Measurements from ENCODE around the gene SGCD. TPM values are rescaled to one million over a fixed set of nuclear protein-coding genes. Genes with fewer than 3 reads are reported as not detected.

The SGCD gene
- total RNA-seq, 8 experiments from 2014 or later = 0.29 to 56.2 (median 7.9) TPM

GRCh38 chr5:156394642-156395305 is 67.8 kb downstream of the SGCD start:
- peak in 6 of 8 experiments; percentile 44 to 78 (median 64) for ATAC-seq (replicated peaks in 6 of 8)
- no peak overlapping the region for H3K4me3 ChIP-seq
- H3K27ac ChIP-seq = no peak overlapping the region
- H3K4me1 ChIP-seq (replicated peaks in 1 of 2) = peaks cover 17 to 24% of the 10 kb centered on the region in 2 donors
- in situ Hi-C loops (cut with MboI; ENCODE audit: low pct_unique_long_range_greater_than_20kb in 2 of 9, low sequenced_read_pairs in 9 of 9, unreplicated experiment in 9 of 9) = no loop called here
- 36 to 93% (median 81%) methylated on average over 4 to 6 of the region's 6 CpGs; no CpG with 5 or more reads in 1 of the 10 experiments for WGBS, 10 experiments

GRCh38 chr5:156395306-156395675 is 68.3 kb downstream of the SGCD start:
- WGBS, 10 experiments = 0 to 83% (median 67%) methylated on average over 1 to 2 of the region's 2 CpGs; no CpG with 5 or more reads in 2 of the 10 experiments
- no peak overlapping the region for H3K27ac ChIP-seq
- in situ Hi-C loops (cut with MboI; ENCODE audit: low pct_unique_long_range_greater_than_20kb in 2 of 9, low sequenced_read_pairs in 9 of 9, unreplicated experiment in 9 of 9) = no loop called here
- no peak for ATAC-seq (replicated peaks in 6 of 8)
- peaks cover 17 to 25% of the 10 kb centered on the region in 2 donors for H3K4me1 ChIP-seq (replicated peaks in 1 of 2)
- no peak overlapping the region for H3K4me3 ChIP-seq

GRCh38 chr5:156396063-156396829 is 69.3 kb downstream of the SGCD start:
- H3K27ac ChIP-seq = no peak overlapping the region
- H3K4me1 ChIP-seq (replicated peaks in 1 of 2) = peaks cover 17 to 25% of the 10 kb centered on the region in 2 donors
- no peak overlapping the region for H3K4me3 ChIP-seq
- 20 to 92% (median 74%) methylated on average over 3 to 10 of the region's 11 CpGs for WGBS, 10 experiments
- in situ Hi-C loops (cut with MboI; ENCODE audit: low pct_unique_long_range_greater_than_20kb in 2 of 9, low sequenced_read_pairs in 9 of 9, unreplicated experiment in 9 of 9) = no loop called here
- ATAC-seq (replicated peaks in 6 of 8) = peak in 3 of 8 experiments; percentile 14 to 63 (median 34)

GRCh38 chr5:156396830-156397081 is 69.8 kb downstream of the SGCD start:
- Histone ChIP-seq H3K27ac (no peak overlapping the region), H3K4me3 (no peak overlapping the region), H3K4me1 (replicated peaks in 1 of 2) (peaks cover 17 to 25% of the 10 kb centered on the region in 2 donors)
- 50 to 100% (median 89%) methylated on average over 1 to 2 of the region's 2 CpGs; no CpG with 5 or more reads in 5 of the 10 experiments for WGBS, 10 experiments
- in situ Hi-C loops (cut with MboI; ENCODE audit: low pct_unique_long_range_greater_than_20kb in 2 of 9, low sequenced_read_pairs in 9 of 9, unreplicated experiment in 9 of 9) = no loop called here
- ATAC-seq (replicated peaks in 6 of 8) = peak in 1 of 8 experiments; percentile 29

GRCh38 chr5:156399323-156399722 is 72.4 kb downstream of the SGCD start:
- ATAC-seq (replicated peaks in 6 of 8) = no peak
- in situ Hi-C loops (cut with MboI; ENCODE audit: low pct_unique_long_range_greater_than_20kb in 2 of 9, low sequenced_read_pairs in 9 of 9, unreplicated experiment in 9 of 9) = no loop called here
- no peak overlapping the region for H3K27ac ChIP-seq
- peaks cover 23 to 33% of the 10 kb centered on the region in 2 donors for H3K4me1 ChIP-seq (replicated peaks in 1 of 2)
- 43 to 100% (median 90%) methylated on average over 1 to 2 of the region's 2 CpGs; no CpG with 5 or more reads in 1 of the 10 experiments for WGBS, 10 experiments
- no peak overlapping the region for H3K4me3 ChIP-seq

- no peak overlapping the region for H3K4me3 ChIP-seq
- in situ Hi-C loops (cut with MboI; ENCODE audit: low pct_unique_long_range_greater_than_20kb in 2 of 9, low sequenced_read_pairs in 9 of 9, unreplicated experiment in 9 of 9) = no loop called here
- ATAC-seq (replicated peaks in 6 of 8) = no peak
- no peak overlapping the region for H3K27ac ChIP-seq
- H3K4me1 ChIP-seq (replicated peaks in 1 of 2) = peaks cover 23 to 28% of the 10 kb centered on the region in 2 donors
Observed at GRCh38 chr5:156400231-156400986, 73.4 kb downstream of the SGCD start.

- Histone ChIP-seq H3K4me1 (replicated peaks in 1 of 2) (peaks cover 15 to 16% of the 10 kb centered on the region in 2 donors), H3K27ac (no peak overlapping the region), H3K4me3 (no peak overlapping the region)
- ATAC-seq (replicated peaks in 6 of 8) = peak in 1 of 8 experiments; percentile 1
- WGBS, 10 experiments = 43 to 100% (median 85%) methylated on average over 2 to 4 of the region's 4 CpGs; no CpG with 5 or more reads in 1 of the 10 experiments
- in situ Hi-C loops (cut with MboI; ENCODE audit: low pct_unique_long_range_greater_than_20kb in 2 of 9, low sequenced_read_pairs in 9 of 9, unreplicated experiment in 9 of 9) = no loop called here
Observed at GRCh38 chr5:156401804-156402203, 74.8 kb downstream of the SGCD start.

- ATAC-seq (replicated peaks in 6 of 8) = peak; percentile 76 to 95 (median 88)
- H3K27ac ChIP-seq = no peak overlapping the region
- in situ Hi-C loops (cut with MboI; ENCODE audit: low pct_unique_long_range_greater_than_20kb in 2 of 9, low sequenced_read_pairs in 9 of 9, unreplicated experiment in 9 of 9) = no loop called here
- 5 to 100% (median 51%) methylated on average over 1 to 8 of the region's 8 CpGs; no CpG with 5 or more reads in 1 of the 10 experiments for WGBS, 10 experiments
- no peak overlapping the region for H3K4me3 ChIP-seq
- peaks cover 13% of the 10 kb centered on the region in 2 donors for H3K4me1 ChIP-seq (replicated peaks in 1 of 2)
Observed at GRCh38 chr5:156402387-156402921, 75.5 kb downstream of the SGCD start.

- in situ Hi-C loops (cut with MboI; ENCODE audit: low pct_unique_long_range_greater_than_20kb in 2 of 9, low sequenced_read_pairs in 9 of 9, unreplicated experiment in 9 of 9) = no loop called here
- 33 to 100% (median 88%) methylated on average over 1 to 3 of the region's 3 CpGs; no CpG with 5 or more reads in 1 of the 10 experiments for WGBS, 10 experiments
- ATAC-seq (replicated peaks in 6 of 8) = no peak
- peaks cover 6 to 8% of the 10 kb centered on the region in 2 donors for H3K4me1 ChIP-seq (replicated peaks in 1 of 2)
- no peak overlapping the region for H3K27ac ChIP-seq
- no peak overlapping the region for H3K4me3 ChIP-seq
Observed at GRCh38 chr5:156405988-156406387, 79.0 kb downstream of the SGCD start.

GRCh38 chr5:156407251-156407650 is 80.3 kb downstream of the SGCD start:
- no peak overlapping the region for H3K4me3 ChIP-seq
- ATAC-seq (replicated peaks in 6 of 8) = no peak
- H3K27ac ChIP-seq = no peak overlapping the region
- H3K4me1 ChIP-seq (replicated peaks in 1 of 2) = peaks cover 4 to 6% of the 10 kb centered on the region in 2 donors
- in situ Hi-C loops (cut with MboI; ENCODE audit: low pct_unique_long_range_greater_than_20kb in 2 of 9, low sequenced_read_pairs in 9 of 9, unreplicated experiment in 9 of 9) = no loop called here
- 76 to 100% (median 89%) methylated on average over 2 to 3 of the region's 3 CpGs; no CpG with 5 or more reads in 4 of the 10 experiments for WGBS, 10 experiments

GRCh38 chr5:156409834-156410233 is 82.9 kb downstream of the SGCD start:
- Histone ChIP-seq H3K27ac (no peak overlapping the region), H3K4me1 (replicated peaks in 1 of 2) (no peaks in the 10 kb centered on the region), H3K4me3 (no peak overlapping the region)
- in situ Hi-C loops (cut with MboI; ENCODE audit: low pct_unique_long_range_greater_than_20kb in 2 of 9, low sequenced_read_pairs in 9 of 9, unreplicated experiment in 9 of 9) = no loop called here
- 38 to 100% (median 100%) methylated on average over 1 of the region's 1 CpG; no CpG with 5 or more reads in 3 of the 10 experiments for WGBS, 10 experiments
- ATAC-seq (replicated peaks in 6 of 8) = no peak

GRCh38 chr5:156411185-156411613 is 84.2 kb downstream of the SGCD start:
- H3K27ac ChIP-seq = no peak overlapping the region
- in situ Hi-C loops (cut with MboI; ENCODE audit: low pct_unique_long_range_greater_than_20kb in 2 of 9, low sequenced_read_pairs in 9 of 9, unreplicated experiment in 9 of 9) = no loop called here
- 0 to 100% (median 69%) methylated on average over 1 to 6 of the region's 6 CpGs; no CpG with 5 or more reads in 1 of the 10 experiments for WGBS, 10 experiments
- no peak overlapping the region for H3K4me3 ChIP-seq
- ATAC-seq (replicated peaks in 6 of 8) = peak; percentile 21 to 89 (median 42)
- H3K4me1 ChIP-seq (replicated peaks in 1 of 2) = no peaks in the 10 kb centered on the region

- Histone ChIP-seq H3K4me3 (no peak overlapping the region), H3K27ac (no peak overlapping the region), H3K4me1 (replicated peaks in 1 of 2) (no peaks in the 10 kb centered on the region)
- WGBS, 10 experiments = 59 to 100% (median 100%) methylated on average over 1 to 2 of the region's 2 CpGs
- ATAC-seq (replicated peaks in 6 of 8) = no peak
- in situ Hi-C loops (cut with MboI; ENCODE audit: low pct_unique_long_range_greater_than_20kb in 2 of 9, low sequenced_read_pairs in 9 of 9, unreplicated experiment in 9 of 9) = no loop called here
Observed at GRCh38 chr5:156411957-156412356, 85.0 kb downstream of the SGCD start.

Data from motor neuron (in vitro differentiated cells).